22Rv1 (cell line): ENCODE measurements around the gene TRIM25.

Experiments
- H3K27ac ChIP-seq: fragments of 450-650 bp; 2 replicates; pipeline ENCODE4 v1.5.1; 2017
- CTCF ChIP-seq: fragments of 450-650 bp; IDR thresholded peaks from 2 replicates; pipeline ENCODE4 v1.5.1; 2017; ENCODE audit warnings: mild to moderate bottlenecking
- ZFX ChIP-seq: fragments of 450-650 bp; IDR thresholded peaks from 2 replicates; pipeline ENCODE4 v1.6.1; 2017; ENCODE audit warnings: antibody characterized with exemption, borderline replicate concordance

TRIM25 gene

GRCh38 chr17:56876766-56877179 is 37.1 kb downstream of the TRIM25 start:
- TF ChIP-seq ZFX = no peak
- no peak for TF ChIP-seq CTCF
- no peak overlapping the region for H3K27ac ChIP-seq

- TF ChIP-seq CTCF (no peak), ZFX (no peak)
- H3K27ac ChIP-seq = no peak overlapping the region
Measured at GRCh38 chr17:56870081-56870651, 43.7 kb downstream of the TRIM25 start.

GRCh38 chr17:56868716-56869115 is 45.1 kb downstream of the TRIM25 start:
- no peak overlapping the region for H3K27ac ChIP-seq
- no peak for TF ChIP-seq CTCF
- TF ChIP-seq ZFX = no peak

- no peak overlapping the region for H3K27ac ChIP-seq
- no peak for TF ChIP-seq CTCF
- TF ChIP-seq ZFX = no peak
Measured at GRCh38 chr17:56867948-56868376, 45.9 kb downstream of the TRIM25 start.

- no peak overlapping the region for H3K27ac ChIP-seq
- TF ChIP-seq CTCF (no peak), ZFX (no peak)
Measured at GRCh38 chr17:56866496-56866895, 47.4 kb downstream of the TRIM25 start.

GRCh38 chr17:56866076-56866475 is 47.8 kb downstream of the TRIM25 start:
- H3K27ac ChIP-seq = no peak overlapping the region
- TF ChIP-seq ZFX (no peak), CTCF (no peak)

GRCh38 chr17:56863974-56864373 is 49.9 kb downstream of the TRIM25 start:
- H3K27ac ChIP-seq = no peak overlapping the region
- no peak for TF ChIP-seq ZFX

- TF ChIP-seq CTCF (no peak), ZFX (no peak)
- no peak overlapping the region for H3K27ac ChIP-seq
Measured at GRCh38 chr17:56861899-56862298, 52.0 kb downstream of the TRIM25 start.
